ENCODE measurements around the gene ZSCAN23. TPM values are rescaled to one million over a fixed set of nuclear protein-coding genes. Genes with fewer than 3 reads are reported as not detected.

Gene ZSCAN23
- total and polyA plus RNA-seq, 9 of the 15 experiments (the other 6 are each of a cell fraction or from before 2014, with no cell fraction given) = 0.05 to 0.29 (median 0.21) TPM; not detected in 1

- no peak for TF ChIP-seq JUN (IDR thresholded peaks at IDR 0.05; ENCODE audit: borderline replicate concordance, low read depth, low read length)
- no peak for TF ChIP-seq JUN (CRISPR knock-in tag; IDR thresholded peaks at IDR 0.05; ENCODE audit: borderline replicate concordance)
- no peak for TF ChIP-seq SRF (CRISPR knock-in tag; IDR thresholded peaks at IDR 0.05)
- no peak for TF ChIP-seq PBX2 (CRISPR knock-in tag; IDR thresholded peaks at IDR 0.05; ENCODE audit: low read depth)
- 0 out of 2 replicates have a peak, but pooled peaks have one; percentile 10 for TF ChIP-seq PBX2 (tag; conservative IDR thresholded peaks at IDR 0.05; ENCODE audit: low read depth)
- no peak for TF ChIP-seq AFF4 (CRISPR knock-in tag; IDR thresholded peaks at IDR 0.05)
- no peak for TF ChIP-seq EGR1 (conservative IDR thresholded peaks at IDR 0.05)
- TF ChIP-seq MAFG (tag; conservative IDR thresholded peaks at IDR 0.05) = no peak
- TF ChIP-seq TCF7 (IDR thresholded peaks at IDR 0.05; ENCODE audit: borderline replicate concordance) = no peak
- no peak for TF ChIP-seq CHD2 (IDR thresholded peaks at IDR 0.05; ENCODE audit: low read depth, low read length)
- no peak for TF ChIP-seq ATF2 (CRISPR knock-in tag; IDR thresholded peaks at IDR 0.05)
- no peak for TF ChIP-seq SP1 (CRISPR knock-in tag; IDR thresholded peaks at IDR 0.05)
- no peak for TF ChIP-seq ZNF384 (IDR thresholded peaks at IDR 0.05; ENCODE audit: low read depth, low read length)
- TF ChIP-seq RBM22 (IDR thresholded peaks at IDR 0.05; ENCODE audit: low read depth, low read length, poor library complexity, severe bottlenecking) = no peak
- no peak for TF ChIP-seq NCOA6 (IDR thresholded peaks at IDR 0.05)
Observed at GRCh38 chr6:28443112-28443773, at the start of gene ZSCAN23 (continued).
